Stimulated activated CD8-positive, alpha-beta memory T cell treated with anti-CD3 and anti-CD28 coated beads, Interleukin-15, amount 100 ng/mL, for 48 hours (primary cell): ENCODE results near the gene KCNJ12.
"Not testable (repeated sequence)": the region's sequence is repeated elsewhere in the genome, so short reads cannot be mapped to it uniquely, and the experiment has no call there.

ENCODE experiments used
- DNase-seq, 2 donors: peaks; one replicate each; pipeline ENCODE4 v3.0.0-alpha.2; 2020; ENCODE audit warnings: low read depth in 2 of 2

Gene KCNJ12

GRCh38 chr17:21376081-21376758 is at the start of gene KCNJ12:
Gene KCNJ12, plus strand, starts transcription at chr17:21376357. Its CDS starts 38,986 bp downstream, at chr17:21415343.
- DNase-seq, result no peak

DNA sequence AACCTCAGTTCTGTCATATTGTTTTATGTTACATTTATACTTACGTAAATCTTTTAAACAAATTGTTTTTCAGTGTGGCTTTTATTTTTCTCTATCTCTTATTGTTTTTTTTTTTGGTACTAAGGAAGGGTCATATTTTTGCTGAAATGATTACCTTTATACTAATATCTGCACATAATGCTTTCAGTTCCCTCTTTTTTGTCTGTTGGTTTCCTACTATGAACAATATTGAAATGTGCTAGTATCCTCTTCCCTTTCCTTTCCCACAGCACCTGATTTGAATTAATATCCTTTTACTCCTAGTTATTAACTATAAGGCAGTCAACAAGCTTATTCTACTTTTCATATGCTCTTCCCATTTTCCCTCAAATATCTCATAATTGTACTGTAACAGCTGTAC is 48.2 kb upstream of the KCNJ12 start:
- DNase-seq, result not testable (repeated sequence)

- DNase-seq, result not testable (repeated sequence)
These were observed 47.4 kb upstream of the KCNJ12 start for GRCh38 chr17:21328778-21329177.

GRCh38 chr17:21330436-21331160 is 45.6 kb upstream of the KCNJ12 start:
- no peak for DNase-seq

- DNase-seq, result not testable (repeated sequence)
These were observed 39.4 kb upstream of the KCNJ12 start for GRCh38 chr17:21336541-21337294.

GRCh38 chr17:21337981-21338625 is 38.1 kb upstream of the KCNJ12 start:
- DNase-seq, result not testable (repeated sequence)

DNA sequence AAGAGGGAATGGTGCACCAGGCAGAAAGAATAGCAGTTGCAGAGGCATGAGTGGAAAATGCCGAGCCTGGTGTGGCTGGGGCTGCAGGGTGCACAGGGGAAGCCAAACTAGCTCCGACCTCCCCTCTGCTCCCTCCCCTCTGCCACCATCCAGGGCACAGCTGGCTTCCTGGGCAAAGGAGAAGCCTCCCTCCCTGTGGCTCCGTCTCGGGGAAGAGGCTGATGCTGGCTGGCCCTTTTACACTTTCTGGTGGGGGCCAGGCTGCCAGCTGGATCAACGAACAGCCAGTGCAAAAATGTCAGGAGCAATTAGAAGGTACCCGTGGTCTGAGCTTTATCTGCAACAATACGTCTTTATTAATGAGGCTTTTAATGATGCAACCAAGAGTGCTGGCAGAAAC is 37.1 kb upstream of the KCNJ12 start:
- no peak for DNase-seq

GRCh38 chr17:21339571-21339970 is 36.6 kb upstream of the KCNJ12 start:
- not testable (repeated sequence) for DNase-seq

DNA sequence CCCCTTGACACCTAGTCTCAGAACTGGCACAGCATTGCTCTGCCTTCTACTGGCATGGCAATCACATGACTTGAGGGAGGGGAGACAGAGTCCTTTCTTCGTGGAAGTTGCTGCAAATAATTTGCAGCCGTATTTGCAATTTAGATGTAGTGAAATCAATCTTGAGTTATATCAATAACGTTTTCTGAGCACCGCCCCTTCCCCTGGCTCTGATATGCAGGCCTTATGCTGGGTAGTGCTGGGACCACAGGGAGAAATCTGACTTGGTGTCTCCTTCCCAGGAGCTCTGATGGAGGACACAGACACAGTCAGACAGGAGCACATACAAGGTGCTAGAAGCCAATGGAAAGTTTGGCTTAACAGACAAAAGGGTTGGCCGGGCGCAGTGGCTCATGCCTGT is 35.8 kb upstream of the KCNJ12 start:
- DNase-seq, result not testable (repeated sequence)

- not testable (repeated sequence) for DNase-seq
These were observed 34.9 kb upstream of the KCNJ12 start for GRCh38 chr17:21341279-21341678.

GRCh38 chr17:21341925-21342540 is 34.1 kb upstream of the KCNJ12 start:
- DNase-seq, result not testable (repeated sequence)

GRCh38 chr17:21343061-21343949 is 32.9 kb upstream of the KCNJ12 start:
- DNase-seq, result not testable (repeated sequence)

GRCh38 chr17:21344801-21345200 is 31.4 kb upstream of the KCNJ12 start:
- not testable (repeated sequence) for DNase-seq

GRCh38 chr17:21345236-21345635 is 30.9 kb upstream of the KCNJ12 start:
- no peak for DNase-seq

DNA sequence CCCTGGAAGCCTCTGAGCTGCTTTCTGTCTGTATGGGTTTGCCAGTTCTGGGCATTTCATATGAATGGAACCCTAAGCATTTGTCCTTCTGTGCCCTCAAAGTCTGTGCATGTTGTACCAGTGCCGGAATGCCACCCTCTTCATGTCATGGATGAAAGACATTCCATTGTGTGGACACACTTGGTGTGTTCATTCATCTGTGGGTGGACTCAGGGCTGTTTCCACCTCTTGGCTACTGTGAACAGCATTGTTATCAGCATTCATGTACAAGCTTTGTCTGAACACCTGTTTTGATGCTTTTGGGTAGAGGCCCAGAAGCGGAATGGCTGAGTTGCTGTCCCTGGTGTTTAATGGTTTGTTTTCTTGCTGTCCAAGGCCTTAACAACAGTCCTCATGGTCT is 30.1 kb upstream of the KCNJ12 start:
- DNase-seq, result not testable (repeated sequence)

DNA sequence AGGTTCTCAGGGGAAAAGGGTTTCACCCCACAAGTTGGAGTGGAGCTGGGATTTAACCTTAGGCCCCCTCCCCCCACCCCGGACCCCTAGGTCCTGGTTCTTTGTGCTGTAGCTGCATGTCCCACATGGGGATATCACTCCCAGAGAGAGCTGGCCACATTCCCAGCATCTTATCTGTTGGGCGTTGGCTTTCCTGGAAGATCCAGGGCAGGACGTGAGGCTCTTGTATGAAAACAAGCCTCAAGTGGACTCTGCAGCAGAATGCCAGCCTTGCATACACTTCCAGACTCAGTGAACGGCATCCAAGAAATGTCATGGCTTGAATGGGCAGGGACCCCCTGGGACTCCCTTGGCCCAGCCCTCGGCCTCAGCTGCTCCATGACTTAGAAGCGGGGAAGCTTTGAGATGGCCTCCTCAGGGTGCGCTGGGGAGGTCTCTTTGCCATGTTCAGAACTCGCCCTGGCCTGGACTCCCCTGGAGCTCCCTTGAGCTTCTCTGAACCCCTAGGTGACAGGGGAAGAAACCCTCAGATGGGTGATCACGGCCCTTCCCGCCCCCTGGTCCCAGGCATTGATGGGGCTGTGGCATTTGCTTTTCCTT is 29.4 kb upstream of the KCNJ12 start:
- DNase-seq, result not testable (repeated sequence)

DNA sequence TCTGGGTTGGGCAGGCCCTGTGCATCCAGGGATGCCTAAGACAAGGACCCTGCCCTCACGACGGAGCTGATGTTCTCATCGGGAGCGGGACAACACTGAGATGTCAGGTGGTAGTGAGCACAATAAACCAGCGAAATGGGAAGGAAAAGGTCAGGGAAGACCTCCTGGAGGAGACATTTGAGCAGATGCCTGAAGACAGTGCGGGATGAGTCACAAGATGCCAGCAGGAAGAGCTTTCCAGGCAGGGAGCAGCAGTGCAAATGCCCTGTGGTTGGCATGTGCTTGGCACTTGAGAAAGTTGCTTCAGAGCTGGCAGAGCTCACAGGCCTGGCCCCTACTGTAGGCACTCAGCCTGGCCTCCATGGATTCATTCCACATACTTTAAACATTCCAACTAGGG is 28.5 kb upstream of the KCNJ12 start:
- not testable (repeated sequence) for DNase-seq

- not testable (repeated sequence) for DNase-seq
These were observed 27.9 kb upstream of the KCNJ12 start for GRCh38 chr17:21348081-21348925.

GRCh38 chr17:21348926-21349261 is 27.3 kb upstream of the KCNJ12 start:
- not testable (repeated sequence) for DNase-seq
